K562 (cell line): ENCODE measurements around the gene CLCN6. TPM values are rescaled to one million over a fixed set of nuclear protein-coding genes. Genes with fewer than 3 reads are reported as not detected.

Experiments
- BHLHE40 ChIP-seq: IDR thresholded peaks from 2 replicates; pipeline ENCODE4 v1.6.1; 2011; ENCODE audit warnings: low read length, improper control_type of control experiment
- CREM ChIP-seq: IDR thresholded peaks from 2 replicates; pipeline ENCODE4 v1.6.1; 2014; ENCODE audit warnings: antibody characterized with exemption, low read depth
- ETV6 ChIP-seq, 3 experiments: fragments of 150-350 bp in 1 of 3; sonication (generic) in 1 of 3; formaldehyde crosslinking in 1 of 3; IDR thresholded peaks; 2 replicates each; pipeline versions ENCODE4 v1.6.1 to v1.8.0; 2014 to 2022; ENCODE audit warnings: borderline replicate concordance in 2 of 3, low read depth in 2 of 3, antibody characterized with exemption in 1 of 3, low read length in 1 of 3, mild to moderate bottlenecking in 1 of 3, missing genetic modification reagents in 1 of 3
- FOXP1 ChIP-seq: sonication (generic); formaldehyde crosslinking; IDR thresholded peaks from 2 replicates; pipeline ENCODE4 v1.8.0; 2022; ENCODE audit warnings: mild to moderate bottlenecking, missing genetic modification reagents
- GABPB2 ChIP-seq: fragments of 250-450 bp; sonication (Bioruptor Pico); conservative IDR thresholded peaks from 2 replicates; pipeline ENCODE4 v1.5.1; 2021; ENCODE audit warnings: mild to moderate bottlenecking
- HSF4 ChIP-seq: fragments of 250-450 bp; sonication (Bioruptor Pico); IDR thresholded peaks from 2 replicates; pipeline ENCODE4 v2.1.2; 2022; ENCODE audit warnings: mild to moderate bottlenecking, moderate library complexity, borderline replicate concordance
- ID3 ChIP-seq, 2 experiments: fragments of 250-450 bp in 1 of 2; fragments of 450-650 bp in 1 of 2; sonication (Bioruptor Pico) in 1 of 2; IDR thresholded peaks; 2 replicates each; pipeline versions ENCODE4 v1.6.1 to v1.8.0; 2016 to 2021; ENCODE audit warnings: mild to moderate bottlenecking in 2 of 2, moderate library complexity in 2 of 2, missing compliant biosample characterization in 1 of 2, missing genetic modification characterization in 1 of 2
- MAX ChIP-seq: sonication (generic); formaldehyde crosslinking; IDR thresholded peaks from 2 replicates; pipeline ENCODE4 v1.9.0; 2022; ENCODE audit warnings: mild to moderate bottlenecking, missing genetic modification reagents
- MCM2 ChIP-seq: fragments of 450-650 bp; IDR thresholded peaks from 2 replicates; pipeline ENCODE4 v1.6.1; 2017; ENCODE audit warnings: low read depth, mild to moderate bottlenecking
- NBN ChIP-seq: fragments of 450-650 bp; IDR thresholded peaks from 2 replicates; pipeline ENCODE4 v1.6.1; 2016; ENCODE audit warnings: low read depth, mild to moderate bottlenecking
- NFXL1 ChIP-seq: fragments of 450-650 bp; formaldehyde crosslinking; IDR thresholded peaks from 2 replicates; pipeline ENCODE4 v1.4.0; 2021; ENCODE audit warnings: mild to moderate bottlenecking
- NR4A1 ChIP-seq, 2 experiments: fragments of 250-450 bp in 1 of 2; fragments of 450-650 bp in 1 of 2; sonication (Bioruptor Pico) in 1 of 2; IDR thresholded peaks; 2 replicates each; pipeline versions ENCODE4 v1.4.0 to v1.6.1; 2016 to 2020; ENCODE audit warnings: mild to moderate bottlenecking in 2 of 2, missing compliant biosample characterization in 1 of 2, missing genetic modification characterization in 1 of 2, moderate library complexity in 1 of 2
- SREBF1 ChIP-seq: fragments of 150-350 bp; IDR thresholded peaks from 2 replicates; pipeline ENCODE4 v1.6.1; 2014; ENCODE audit warnings: antibody characterized with exemption, low read depth, low read length, borderline replicate concordance
- TAF1 ChIP-seq: IDR thresholded peaks from 2 replicates; pipeline ENCODE4 v1.6.1; 2011; ENCODE audit warnings: mild to moderate bottlenecking, low read length, moderate library complexity; ENCODE audit not compliant: insufficient read depth, control insufficient read depth, severe bottlenecking; ENCODE audit errors: extremely low read depth
- XRCC3 ChIP-seq: fragments of 450-650 bp; IDR thresholded peaks from 2 replicates; pipeline ENCODE4 v1.6.1; 2017; ENCODE audit warnings: mild to moderate bottlenecking, moderate library complexity
- ZNF253 ChIP-seq: fragments of 250-450 bp; sonication (Bioruptor Pico); conservative IDR thresholded peaks from 2 replicates; pipeline ENCODE4 v1.6.1; 2021; ENCODE audit warnings: mild to moderate bottlenecking
- ZNF583 ChIP-seq: fragments of 250-450 bp; sonication (Bioruptor Pico); IDR thresholded peaks from 2 replicates; pipeline ENCODE4 v1.4.0; 2020
- ZNF695 ChIP-seq: fragments of 450-650 bp; formaldehyde crosslinking; IDR thresholded peaks from 2 replicates; pipeline ENCODE4 v1.4.0; 2020; ENCODE audit warnings: mild to moderate bottlenecking, moderate library complexity
- polyA plus RNA-seq, 8 experiments: library from polyadenylated mRNA; depleted of rRNA in 4 of 8; stranded (reverse) in 5 of 8; unstranded in 3 of 8; fragments of >200 nt; fragmentation: Nextera tagmentation in 2 of 8; fragmentation: Illumina TruSeq in 1 of 8; extraction: Ambion mirVana in 2 of 8; extraction: Trizol in 1 of 8; gene quantifications; 2 replicates each; pipeline versions ENCODE4 v1.2.1 to v1.2.3, GENCODE V29; 2011 to 2014; ENCODE audit warnings: inconsistent platforms in 1 of 8, missing spikeins in 1 of 8
- total RNA-seq, 7 experiments: library from RNA; depleted of rRNA in 6 of 7; stranded (reverse); fragments of >200 nt in 6 of 7; fragmentation: Illumina TruSeq in 2 of 7; extraction: Trizol in 2 of 7; gene quantifications; 2 replicates each; pipeline versions ENCODE4 v1.2.1 to v1.2.3, GENCODE V29; 2011 to 2021; ENCODE audit warnings: low replicate concordance in 1 of 7
- TF ChIP-seq, protein P1 (sequence below), 2 experiments: IDR thresholded peaks; 2 replicates each; pipeline ENCODE4 v1.6.1; 2011; ENCODE audit warnings: borderline replicate concordance in 1 of 2, control low read depth in 1 of 2, low read depth in 1 of 2, low read length in 1 of 2, mild to moderate bottlenecking in 1 of 2, mixed read lengths in 1 of 2, moderate library complexity in 1 of 2; ENCODE audit not compliant: insufficient read depth in 1 of 2, insufficient read length in 1 of 2, poor library complexity in 1 of 2, severe bottlenecking in 1 of 2; ENCODE audit errors: extremely low read depth in 1 of 2
- TF ChIP-seq, protein P2 (sequence below): fragments of 450-650 bp; formaldehyde crosslinking; IDR thresholded peaks from 2 replicates; pipeline ENCODE4 v1.4.0; 2020; ENCODE audit warnings: mild to moderate bottlenecking, moderate library complexity
- TF ChIP-seq, protein P3 (sequence below): fragments of 250-450 bp; sonication (Bioruptor Pico); IDR thresholded peaks from 2 replicates; pipeline ENCODE4 v1.5.0; 2020; ENCODE audit warnings: mild to moderate bottlenecking

CLCN6 gene
- total and polyA plus RNA-seq, 9 of the 15 experiments (the other 6 are each of a cell fraction or from before 2014, with no cell fraction given) = 2.0 to 21.8 (median 13.6) TPM

- TF ChIP-seq ID3 (CRISPR knock-in tag; IDR thresholded peaks at IDR 0.05) = peak; percentile 9; the same call in 1 of the 2 replicates
- TF ChIP-seq ID3 (tag; IDR thresholded peaks at IDR 0.05) = peak; percentile 94
- peak; percentile 79 for TF ChIP-seq NBN
- TF ChIP-seq ZNF583 = peak; percentile 72
- TF ChIP-seq, protein P1, sequence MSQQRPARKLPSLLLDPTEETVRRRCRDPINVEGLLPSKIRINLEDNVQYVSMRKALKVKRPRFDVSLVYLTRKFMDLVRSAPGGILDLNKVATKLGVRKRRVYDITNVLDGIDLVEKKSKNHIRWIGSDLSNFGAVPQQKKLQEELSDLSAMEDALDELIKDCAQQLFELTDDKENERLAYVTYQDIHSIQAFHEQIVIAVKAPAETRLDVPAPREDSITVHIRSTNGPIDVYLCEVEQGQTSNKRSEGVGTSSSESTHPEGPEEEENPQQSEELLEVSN (IDR thresholded peaks at IDR 0.05; ENCODE audit: borderline replicate concordance in 1 of 2, extremely low read depth in 1 of 2, insufficient read depth in 1 of 2, insufficient read length in 1 of 2, low read depth in 1 of 2, low read length in 1 of 2, poor library complexity in 1 of 2, severe bottlenecking in 1 of 2) = peak; percentile 11 to 51
- no peak for TF ChIP-seq XRCC3
- no peak for TF ChIP-seq FOXP1 (CRISPR knock-in tag)
- TF ChIP-seq NR4A1 (CRISPR knock-in tag; IDR thresholded peaks at IDR 0.05) = 0 out of 2 replicates have a peak, but pooled peaks have one; percentile 65
- peak; percentile 94; the same call in 1 of the 2 replicates for TF ChIP-seq NR4A1 (tag; IDR thresholded peaks at IDR 0.05)
- peak; percentile 78 to 85; a peak in 3 of 4 replicates for TF ChIP-seq ETV6 (IDR thresholded peaks at IDR 0.05; ENCODE audit: borderline replicate concordance in 1 of 2, low read depth in 2 of 2, low read length in 1 of 2)
- TF ChIP-seq ETV6 (CRISPR knock-in tag; IDR thresholded peaks at IDR 0.05; ENCODE audit: borderline replicate concordance) = no peak
- peak; percentile 61 for TF ChIP-seq TAF1
- TF ChIP-seq HSF4 (CRISPR knock-in tag) = peak; percentile 69; the same call in 1 of the 2 replicates
- TF ChIP-seq CREM = peak; percentile 77
- peak; percentile 9; the same call in 1 of the 2 replicates for TF ChIP-seq NFXL1 (CRISPR knock-in tag)
- TF ChIP-seq MCM2 = no peak
- TF ChIP-seq, protein P2, sequence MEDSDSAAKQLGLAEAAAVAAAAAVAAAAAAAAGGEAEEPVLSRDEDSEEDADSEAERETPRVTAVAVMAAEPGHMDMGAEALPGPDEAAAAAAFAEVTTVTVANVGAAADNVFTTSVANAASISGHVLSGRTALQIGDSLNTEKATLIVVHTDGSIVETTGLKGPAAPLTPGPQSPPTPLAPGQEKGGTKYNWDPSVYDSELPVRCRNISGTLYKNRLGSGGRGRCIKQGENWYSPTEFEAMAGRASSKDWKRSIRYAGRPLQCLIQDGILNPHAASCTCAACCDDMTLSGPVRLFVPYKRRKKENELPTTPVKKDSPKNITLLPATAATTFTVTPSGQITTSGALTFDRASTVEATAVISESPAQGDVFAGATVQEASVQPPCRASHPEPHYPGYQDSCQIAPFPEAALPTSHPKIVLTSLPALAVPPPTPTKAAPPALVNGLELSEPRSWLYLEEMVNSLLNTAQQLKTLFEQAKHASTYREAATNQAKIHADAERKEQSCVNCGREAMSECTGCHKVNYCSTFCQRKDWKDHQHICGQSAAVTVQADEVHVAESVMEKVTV (CRISPR knock-in tag) = peak; percentile 29; the same call in 1 of the 2 replicates
- 0 out of 2 replicates have a peak, but pooled peaks have one; percentile 37 for TF ChIP-seq ZNF695 (CRISPR knock-in tag)
- TF ChIP-seq GABPB2 (CRISPR knock-in tag) = no peak
- no peak for TF ChIP-seq SREBF1
- TF ChIP-seq MAX (CRISPR knock-in tag) = no peak; the same call in 1 of the 2 replicates
- no peak for TF ChIP-seq ZNF253 (CRISPR knock-in tag)
- TF ChIP-seq, protein P3, sequence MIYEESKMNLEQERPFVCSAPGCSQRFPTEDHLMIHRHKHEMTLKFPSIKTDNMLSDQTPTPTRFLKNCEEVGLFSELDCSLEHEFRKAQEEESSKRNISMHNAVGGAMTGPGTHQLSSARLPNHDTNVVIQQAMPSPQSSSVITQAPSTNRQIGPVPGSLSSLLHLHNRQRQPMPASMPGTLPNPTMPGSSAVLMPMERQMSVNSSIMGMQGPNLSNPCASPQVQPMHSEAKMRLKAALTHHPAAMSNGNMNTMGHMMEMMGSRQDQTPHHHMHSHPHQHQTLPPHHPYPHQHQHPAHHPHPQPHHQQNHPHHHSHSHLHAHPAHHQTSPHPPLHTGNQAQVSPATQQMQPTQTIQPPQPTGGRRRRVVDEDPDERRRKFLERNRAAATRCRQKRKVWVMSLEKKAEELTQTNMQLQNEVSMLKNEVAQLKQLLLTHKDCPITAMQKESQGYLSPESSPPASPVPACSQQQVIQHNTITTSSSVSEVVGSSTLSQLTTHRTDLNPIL (CRISPR knock-in tag) = peak; percentile 70; the same call in 1 of the 2 replicates
- TF ChIP-seq BHLHE40 = peak; percentile 37
Observed at GRCh38 chr1:11797525-11798216, 8.3 kb upstream of the CLCN6 start (continued).
